KOPT-K1 (cell line): ENCODE data around the gene ZMYM4.
"Not testable (repeated sequence)": the region's sequence is repeated elsewhere in the genome, so short reads cannot be mapped to it uniquely, and the experiment has no call there.

Source experiments
- H3K27ac ChIP-seq: fragments of 200-600 bp; sonication (generic); 2 replicates; pipeline ENCODE4 v1.5.1; 2016; ENCODE audit warnings: antibody characterized with exemption, mild to moderate bottlenecking, low read depth, low read length; ENCODE audit not compliant: poor library complexity, severe bottlenecking
- H3K36me3 ChIP-seq: fragments of 200-600 bp; sonication (generic); 2 replicates; pipeline ENCODE4 v1.5.1; 2017; ENCODE audit warnings: antibody characterized with exemption, mild to moderate bottlenecking, low read length, moderate library complexity; ENCODE audit not compliant: insufficient read depth
- H3K9me3 ChIP-seq: fragments of 200-600 bp; sonication (generic); 2 replicates; pipeline ENCODE4 v1.5.1; 2017; ENCODE audit warnings: antibody characterized with exemption, low read length, mild to moderate bottlenecking; ENCODE audit not compliant: insufficient read depth, poor library complexity, severe bottlenecking

The ZMYM4 gene

GRCh38 chr1:35331618-35332017, 63.1 kb downstream of the ZMYM4 start:
- not testable (repeated sequence) for H3K9me3 ChIP-seq, H3K27ac ChIP-seq
- H3K36me3 ChIP-seq, result peaks cover 35% of the 10 kb centered on the region

GRCh38 chr1:35334485-35334884, 66.0 kb downstream of the ZMYM4 start:
- Histone ChIP-seq H3K9me3 (peaks cover 11% of the 10 kb centered on the region), H3K27ac (no peak overlapping the region), H3K36me3 (peaks cover 23% of the 10 kb centered on the region)

GRCh38 chr1:35340519-35340918, 72.0 kb downstream of the ZMYM4 start:
- peaks cover 11% of the 10 kb centered on the region for H3K9me3 ChIP-seq
- no peak overlapping the region for H3K27ac ChIP-seq
- peaks cover 17% of the 10 kb centered on the region for H3K36me3 ChIP-seq

- no peaks in the 10 kb centered on the region for H3K36me3 ChIP-seq
- H3K27ac ChIP-seq, result no peak overlapping the region
- no peaks in the 10 kb centered on the region for H3K9me3 ChIP-seq
Measured at GRCh38 chr1:35345439-35345981, 77.0 kb downstream of the ZMYM4 start.

- H3K9me3 ChIP-seq, result no peaks in the 10 kb centered on the region
- no peak overlapping the region for H3K27ac ChIP-seq
- peaks cover 6% of the 10 kb centered on the region; the same call in 1 of the 2 replicates for H3K36me3 ChIP-seq
Measured at GRCh38 chr1:35350872-35351271, 82.4 kb downstream of the ZMYM4 start.

GRCh38 chr1:35359995-35360394, 91.5 kb downstream of the ZMYM4 start:
- peaks cover 56% of the 10 kb centered on the region for H3K36me3 ChIP-seq
- H3K9me3 ChIP-seq, result no peaks in the 10 kb centered on the region
- no peak overlapping the region for H3K27ac ChIP-seq

- no peak overlapping the region for H3K27ac ChIP-seq
- peaks cover 60% of the 10 kb centered on the region for H3K36me3 ChIP-seq
- no peaks in the 10 kb centered on the region for H3K9me3 ChIP-seq
Measured at GRCh38 chr1:35361638-35362037, 93.1 kb downstream of the ZMYM4 start.

GRCh38 chr1:35364741-35365140, 96.2 kb downstream of the ZMYM4 start:
- Histone ChIP-seq H3K9me3 (no peaks in the 10 kb centered on the region), H3K27ac (no peak overlapping the region), H3K36me3 (peaks cover 51% of the 10 kb centered on the region)

GRCh38 chr1:35367914-35368313, 99.4 kb downstream of the ZMYM4 start:
- Histone ChIP-seq H3K27ac (no peak overlapping the region), H3K36me3 (peaks cover 44% of the 10 kb centered on the region), H3K9me3 (no peaks in the 10 kb centered on the region)

GRCh38 chr1:35369922-35370671, 101.6 kb downstream of the ZMYM4 start:
- Histone ChIP-seq H3K9me3 (no peaks in the 10 kb centered on the region), H3K27ac (no peak overlapping the region), H3K36me3 (peaks cover 25% of the 10 kb centered on the region)

- no peaks in the 10 kb centered on the region for H3K9me3 ChIP-seq
- H3K27ac ChIP-seq, result no peak overlapping the region
- peaks cover 24% of the 10 kb centered on the region for H3K36me3 ChIP-seq
Measured at GRCh38 chr1:35371506-35371905, 103.0 kb downstream of the ZMYM4 start.

- H3K27ac ChIP-seq, result no peak overlapping the region
- H3K9me3 ChIP-seq, result no peaks in the 10 kb centered on the region
- H3K36me3 ChIP-seq, result peaks cover 29% of the 10 kb centered on the region
Measured at GRCh38 chr1:35377555-35377954, 109.0 kb downstream of the ZMYM4 start.

- peaks cover 27% of the 10 kb centered on the region for H3K36me3 ChIP-seq
- H3K9me3 ChIP-seq, result no peaks in the 10 kb centered on the region
- H3K27ac ChIP-seq, result no peak overlapping the region
Measured at GRCh38 chr1:35379317-35380000, 111.0 kb downstream of the ZMYM4 start.

- not testable (repeated sequence) for H3K9me3 ChIP-seq, H3K27ac ChIP-seq
- H3K36me3 ChIP-seq, result peaks cover 30% of the 10 kb centered on the region
Measured at GRCh38 chr1:35380111-35380510, 111.6 kb downstream of the ZMYM4 start.

GRCh38 chr1:35382107-35382506, 113.6 kb downstream of the ZMYM4 start:
- Histone ChIP-seq H3K36me3 (peaks cover 43% of the 10 kb centered on the region), H3K9me3 (no peaks in the 10 kb centered on the region)

More at GRCh38 chr1:35382107-35382506, 113.6 kb downstream of the ZMYM4 start:
- H3K27ac ChIP-seq, result no peak overlapping the region
